COLO668 (cell line): ENCODE results near the gene AKR1C1.
"Not testable (repeated sequence)": the region's sequence is repeated elsewhere in the genome, so short reads cannot be mapped to it uniquely, and the experiment has no call there.

Source experiments
- DNase-seq: peaks from one replicate; lab custom pipeline; 2025; ENCODE audit not compliant: unreplicated experiment; lab: John Stamatoyannopoulos, UW

Gene AKR1C1

DNA sequence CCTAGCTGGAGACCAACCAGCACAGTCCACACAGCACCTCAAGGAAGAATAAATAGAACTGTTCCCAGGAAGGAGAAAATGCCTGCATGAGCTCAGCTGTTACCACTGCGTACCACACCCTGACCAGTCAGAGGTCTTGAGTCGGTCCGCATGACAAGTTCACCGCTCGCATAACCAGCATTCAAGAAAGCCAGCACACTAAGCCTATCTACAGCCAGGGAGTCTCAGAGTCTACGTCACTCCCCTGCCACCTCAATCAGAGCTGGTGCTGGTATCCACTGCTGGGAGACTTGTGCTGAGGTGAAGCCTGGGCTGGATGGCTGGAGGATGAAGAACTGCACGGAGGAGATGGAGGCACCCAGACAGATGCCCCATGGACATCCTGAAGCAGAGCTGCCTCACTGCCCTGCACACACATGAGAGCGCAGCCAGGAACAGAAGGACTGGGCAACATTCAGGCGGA lies 19.6 kb downstream of the AKR1C1 start:
- no peak for DNase-seq

DNA sequence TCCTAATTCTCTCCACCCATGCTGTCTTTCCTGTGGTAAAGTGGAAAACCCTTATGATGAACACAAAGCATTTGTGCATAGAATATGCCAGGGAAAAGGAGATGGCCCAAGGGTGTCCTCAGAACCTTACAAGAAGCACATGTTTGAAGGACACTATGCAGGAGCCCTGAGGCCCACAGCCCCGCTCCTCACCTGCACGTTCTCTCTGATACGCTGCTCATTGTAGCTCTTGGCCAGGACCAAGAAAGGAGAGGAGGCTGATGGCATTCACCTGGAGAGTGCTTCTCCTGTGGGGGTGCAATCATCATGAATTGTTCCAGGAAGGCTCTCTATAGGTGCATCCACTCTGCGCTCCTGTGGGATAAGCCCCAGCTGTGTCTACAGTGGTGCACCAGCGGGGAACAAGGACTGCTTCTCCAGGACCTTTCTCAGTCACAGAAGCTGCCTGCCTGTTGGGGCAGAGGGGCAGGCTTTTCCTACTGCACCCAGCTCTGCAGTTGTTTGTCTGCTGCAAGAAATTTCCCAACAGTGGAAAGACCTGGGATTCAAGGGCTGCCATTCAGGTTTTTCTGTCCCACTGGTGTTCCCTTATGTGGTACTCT lies 20.5 kb downstream of the AKR1C1 start:
- DNase-seq = no peak

DNA sequence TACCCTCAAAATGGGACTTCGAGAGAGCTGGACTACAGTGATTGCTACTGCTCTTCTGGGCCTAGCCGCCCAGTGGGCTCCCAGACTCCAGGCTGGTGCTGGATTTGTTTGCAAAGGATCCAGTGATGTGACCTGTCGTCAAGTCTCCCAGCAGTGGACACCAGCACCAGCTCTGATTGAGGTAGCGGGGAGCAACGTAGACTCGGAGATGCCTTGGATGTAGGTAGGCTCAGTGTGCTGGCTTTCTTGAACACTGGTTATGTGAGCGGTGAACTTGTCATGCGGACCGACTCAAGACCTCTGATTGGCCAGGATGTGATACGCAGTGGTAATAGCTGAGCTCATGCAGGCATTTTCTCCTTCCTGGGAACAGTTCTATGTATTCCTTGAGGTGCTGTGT lies 21.0 kb downstream of the AKR1C1 start:
- no peak for DNase-seq

DNA sequence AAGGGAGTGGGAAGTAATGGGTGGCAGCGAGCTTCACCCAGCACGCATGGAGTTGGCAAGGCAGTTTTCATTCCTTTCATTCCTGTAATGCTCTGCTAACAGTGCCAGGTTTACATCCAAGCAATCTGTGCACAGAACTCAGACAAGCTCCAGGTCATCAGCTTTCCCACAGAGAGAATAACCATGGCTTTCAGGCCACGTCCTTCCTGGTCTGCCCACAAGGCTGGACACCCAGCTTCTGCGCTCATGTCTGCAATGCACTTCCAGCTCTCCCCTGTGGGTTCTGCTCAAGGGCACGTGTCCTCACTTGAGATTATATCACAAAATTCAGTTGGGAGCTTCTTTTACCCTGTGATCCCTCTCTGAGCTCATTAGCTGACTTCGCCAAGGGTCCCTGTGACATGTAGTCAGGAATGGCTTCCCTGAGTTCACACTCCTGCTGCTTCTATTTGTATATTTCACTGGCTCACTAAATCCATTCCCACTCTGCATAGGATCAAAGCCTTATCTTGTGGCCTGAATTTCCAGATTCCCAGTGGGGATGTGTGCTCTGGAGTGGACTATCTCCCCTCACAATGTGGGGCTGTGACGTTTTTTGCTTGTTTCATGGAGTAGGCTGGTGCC lies 21.9 kb downstream of the AKR1C1 start:
- DNase-seq = no peak

DNA sequence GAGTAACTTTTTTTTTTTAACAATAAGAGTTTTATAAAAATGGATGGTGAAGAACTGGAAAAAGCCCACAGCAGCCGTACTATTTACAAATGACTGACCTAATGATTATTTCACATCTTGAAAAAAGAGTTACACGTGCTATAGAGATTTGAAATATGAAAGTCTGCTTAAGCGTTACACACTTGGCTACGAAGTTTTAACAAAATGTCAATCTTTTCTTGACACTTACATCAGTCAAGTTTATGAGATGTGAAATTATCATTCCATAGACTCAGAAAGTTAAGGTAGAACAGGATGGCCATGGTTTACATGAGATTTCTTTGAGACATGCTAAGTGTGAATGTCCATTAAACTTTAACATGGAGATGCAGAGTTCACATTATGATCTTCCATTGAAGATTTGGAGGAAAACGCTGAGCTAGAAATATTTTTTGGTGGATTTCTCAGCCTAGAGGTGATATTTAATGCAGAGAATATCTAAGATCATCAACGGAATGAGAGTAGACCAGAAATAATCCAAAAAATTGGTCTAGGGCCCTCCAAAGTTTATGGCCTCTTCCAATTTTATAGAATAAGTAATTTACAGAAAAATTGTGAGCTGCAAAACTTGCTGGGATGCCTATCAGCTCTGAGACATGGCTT lies 24.9 kb downstream of the AKR1C1 start:
- not testable (repeated sequence) for DNase-seq

DNA sequence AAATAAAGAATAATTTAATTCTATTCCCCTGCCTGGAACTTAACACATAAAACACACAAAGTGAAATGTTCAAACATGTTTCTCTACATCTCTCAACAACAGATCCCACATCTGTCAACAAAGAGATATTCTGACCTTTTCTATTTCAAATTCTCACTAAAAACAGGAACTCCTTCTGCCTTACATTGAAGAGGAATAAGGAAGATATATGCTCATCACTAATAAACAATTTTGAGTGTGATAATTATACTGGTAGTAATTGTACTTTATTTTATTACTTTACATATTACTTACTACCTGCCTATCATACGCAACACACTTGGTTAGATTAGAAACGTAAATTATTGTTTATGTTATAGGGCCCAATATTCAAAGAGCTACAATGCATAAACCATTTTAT lies 27.0 kb downstream of the AKR1C1 start:
- no peak for DNase-seq

DNA sequence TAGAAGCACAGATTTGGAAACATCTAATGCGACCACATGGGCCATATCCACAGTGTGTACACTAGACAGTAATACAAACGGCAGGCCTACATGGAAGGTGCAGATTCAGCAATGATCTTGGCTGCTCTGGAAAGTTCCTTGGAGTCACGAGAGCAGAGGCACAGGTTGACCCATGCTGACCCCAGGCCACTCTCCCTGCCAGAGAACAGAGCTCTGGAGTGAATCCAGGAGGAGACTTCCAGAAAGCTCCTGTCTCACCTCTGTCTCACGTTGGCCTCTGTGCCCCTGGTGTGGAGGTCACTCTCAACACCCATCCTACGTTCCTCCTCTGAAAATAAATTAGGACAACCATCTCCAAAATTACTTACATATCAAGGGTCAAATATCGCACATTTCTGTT lies 28.2 kb downstream of the AKR1C1 start:
- DNase-seq = not testable (repeated sequence)

DNA sequence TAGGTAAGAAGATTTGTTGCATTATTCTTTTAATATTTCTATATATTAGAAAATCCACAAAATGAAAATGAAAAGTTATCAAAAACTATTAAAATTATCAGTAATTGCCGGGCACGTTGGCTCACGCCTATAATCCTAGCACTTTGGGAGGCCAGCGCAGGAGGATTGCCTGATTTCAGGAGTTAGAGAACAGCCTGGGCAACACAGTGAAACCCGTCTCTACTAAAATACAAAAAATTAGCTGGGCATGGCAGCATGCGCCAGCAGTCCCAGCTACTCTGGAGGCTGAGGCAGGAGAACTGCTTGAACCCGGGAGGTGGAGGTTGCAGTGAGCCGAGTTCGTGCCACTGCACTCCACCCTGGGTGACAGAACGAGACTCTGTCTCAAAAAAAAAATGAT lies 29.3 kb downstream of the AKR1C1 start:
- DNase-seq = not testable (repeated sequence)

DNA sequence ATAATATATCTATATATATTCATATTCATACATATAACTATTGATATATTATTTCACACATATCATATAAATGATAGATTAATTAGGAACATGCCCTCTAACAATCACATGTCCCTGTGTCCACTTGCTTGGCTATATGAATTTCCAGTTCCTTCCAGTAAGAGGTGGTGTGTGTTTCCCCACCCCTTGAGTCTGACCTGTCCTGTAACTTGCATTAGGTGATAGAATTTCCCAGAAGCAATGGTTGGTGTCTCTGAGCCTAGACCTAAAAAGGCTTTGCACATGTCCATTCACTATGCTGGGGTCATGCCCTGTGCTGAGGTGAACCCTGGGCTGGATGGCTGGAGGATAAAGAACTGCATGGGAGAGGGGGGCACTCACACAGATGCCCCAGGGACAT lies 31.0 kb downstream of the AKR1C1 start:
- DNase-seq = not testable (repeated sequence)

DNA sequence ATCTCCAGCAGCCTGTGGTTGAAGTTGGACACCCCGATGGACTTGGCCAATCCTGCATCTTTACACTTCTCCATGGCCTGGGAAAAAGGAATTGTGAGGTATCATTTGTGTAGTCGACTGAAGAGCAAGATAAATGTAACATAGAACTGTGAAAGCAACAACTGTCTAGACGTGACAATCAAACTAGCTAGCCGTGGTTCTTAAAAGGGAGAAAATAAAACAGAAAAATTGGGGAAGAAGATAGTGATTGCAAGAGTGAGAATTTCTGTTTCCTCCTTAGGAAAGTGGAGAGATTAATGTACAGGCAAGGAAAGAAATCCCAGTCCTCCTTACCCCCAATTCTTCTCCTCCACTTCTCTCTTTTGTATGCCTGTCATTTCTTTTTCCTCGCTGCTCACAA lies 35.5 kb downstream of the AKR1C1 start:
- DNase-seq = no peak

DNA sequence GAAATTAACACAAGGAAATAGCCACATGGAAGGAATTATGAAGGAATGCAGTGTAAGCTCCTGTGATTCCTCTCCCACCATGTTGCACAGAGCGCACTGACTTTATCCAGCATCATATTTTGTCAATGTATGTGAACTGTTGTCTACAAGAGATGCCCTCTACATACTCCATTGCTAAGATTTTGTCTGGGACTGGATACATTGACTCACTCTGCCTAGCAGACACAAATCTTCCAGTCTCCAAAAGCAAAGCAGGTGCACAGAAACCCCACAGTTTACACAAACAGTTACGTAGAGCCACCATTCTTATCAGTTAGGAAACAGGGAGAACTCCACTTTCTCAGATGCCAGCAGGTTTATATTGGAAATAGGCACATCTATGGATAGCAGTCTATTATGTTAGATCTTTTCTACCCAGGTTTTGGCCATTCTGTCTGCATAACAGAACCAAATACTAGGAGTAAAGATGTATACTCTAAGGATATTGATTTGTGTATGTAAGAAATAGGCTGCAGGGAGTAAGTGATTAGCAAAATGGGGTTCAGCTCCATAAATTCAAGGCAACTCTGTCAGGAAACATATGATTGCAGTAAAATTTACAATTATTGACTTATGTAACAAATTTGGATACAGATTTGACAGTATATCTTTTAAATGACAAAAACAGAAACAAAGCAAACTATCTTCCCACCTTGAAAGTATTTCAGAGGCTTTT lies 39.0 kb downstream of the AKR1C1 start:
- no peak for DNase-seq

DNA sequence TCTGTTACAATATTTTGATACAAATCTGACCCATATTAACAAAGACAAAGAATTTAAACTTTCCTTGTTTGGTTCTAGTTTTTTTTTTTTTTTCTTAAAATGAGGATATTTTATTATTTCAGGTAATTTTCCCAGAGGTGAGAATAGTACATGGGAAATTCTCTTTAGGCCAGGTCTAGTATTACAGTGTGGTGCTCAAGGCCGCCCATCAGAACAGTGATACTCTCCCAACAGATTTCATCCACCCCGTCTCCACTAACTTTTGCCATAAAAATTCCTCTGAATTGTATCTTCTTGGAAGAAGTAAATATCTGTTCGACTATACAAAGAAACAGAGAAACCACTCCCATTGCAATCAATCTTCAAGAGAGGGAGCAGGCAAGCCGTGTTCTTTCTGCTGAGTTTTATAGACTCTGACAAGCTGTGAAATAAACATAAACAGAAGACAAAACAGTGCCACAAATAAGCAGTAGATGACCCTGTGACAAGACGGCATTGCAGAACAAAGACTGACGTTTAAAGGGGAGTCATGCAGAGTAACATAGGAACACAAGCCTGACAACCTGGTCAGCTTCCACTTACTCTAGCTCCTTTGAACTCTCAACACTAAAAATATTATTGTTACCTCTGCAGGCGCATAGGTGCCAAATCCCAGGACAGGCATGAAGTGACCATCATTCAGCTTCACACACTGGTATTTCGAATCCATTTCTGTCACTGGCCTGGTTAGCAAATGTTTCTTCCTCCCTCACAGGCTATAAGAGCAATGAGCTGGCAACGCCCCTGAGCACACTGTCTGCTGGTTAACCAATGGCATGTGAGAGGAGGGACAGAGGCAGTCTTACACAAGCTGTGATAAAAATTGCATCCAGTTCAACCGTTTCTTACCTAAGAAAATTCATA lies 40.2 kb downstream of the AKR1C1 start, which contains the start of gene AKR1C2:
AKR1C2 (minus strand) TSS at position 731 of the 903 bp plus-strand sequence; CDS start at position 709, 22 bp downstream.
- DNase-seq = not testable (repeated sequence)

DNA sequence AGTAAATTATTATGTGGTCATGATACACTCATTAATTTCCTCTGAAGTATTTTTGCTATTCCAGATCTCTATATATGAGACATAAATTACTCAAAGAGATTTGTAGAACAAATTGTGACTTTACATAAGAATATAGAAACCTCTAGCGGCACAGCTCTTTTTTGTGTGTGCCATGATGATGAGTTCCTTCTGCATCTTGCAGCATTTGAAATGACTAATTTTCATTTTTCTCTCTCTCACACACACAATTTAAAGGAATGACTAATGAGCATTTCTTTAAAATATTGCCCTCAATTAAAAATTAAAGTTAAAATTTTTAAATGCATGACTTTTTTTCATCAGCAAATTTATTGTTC lies 40.8 kb downstream of the AKR1C1 start:
- DNase-seq = not testable (repeated sequence)

DNA sequence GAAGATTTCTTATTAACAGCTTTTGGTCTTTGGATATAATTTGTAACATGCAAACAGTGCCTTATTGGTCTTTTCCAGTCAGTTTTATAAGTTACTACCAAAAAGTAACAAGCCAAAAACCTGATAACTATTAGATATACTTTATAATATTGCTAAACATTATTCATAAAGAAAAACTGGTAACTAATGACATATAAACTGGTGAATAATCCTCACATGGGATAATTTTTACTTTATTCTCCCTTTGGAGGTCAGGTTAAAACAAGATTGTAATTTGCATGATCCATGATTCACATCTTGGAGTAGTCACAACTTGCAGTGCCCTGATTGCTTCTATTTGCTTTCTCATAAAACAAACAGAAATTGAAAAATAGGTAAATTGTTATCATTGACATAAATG lies 41.3 kb downstream of the AKR1C1 start:
- not testable (repeated sequence) for DNase-seq

DNA sequence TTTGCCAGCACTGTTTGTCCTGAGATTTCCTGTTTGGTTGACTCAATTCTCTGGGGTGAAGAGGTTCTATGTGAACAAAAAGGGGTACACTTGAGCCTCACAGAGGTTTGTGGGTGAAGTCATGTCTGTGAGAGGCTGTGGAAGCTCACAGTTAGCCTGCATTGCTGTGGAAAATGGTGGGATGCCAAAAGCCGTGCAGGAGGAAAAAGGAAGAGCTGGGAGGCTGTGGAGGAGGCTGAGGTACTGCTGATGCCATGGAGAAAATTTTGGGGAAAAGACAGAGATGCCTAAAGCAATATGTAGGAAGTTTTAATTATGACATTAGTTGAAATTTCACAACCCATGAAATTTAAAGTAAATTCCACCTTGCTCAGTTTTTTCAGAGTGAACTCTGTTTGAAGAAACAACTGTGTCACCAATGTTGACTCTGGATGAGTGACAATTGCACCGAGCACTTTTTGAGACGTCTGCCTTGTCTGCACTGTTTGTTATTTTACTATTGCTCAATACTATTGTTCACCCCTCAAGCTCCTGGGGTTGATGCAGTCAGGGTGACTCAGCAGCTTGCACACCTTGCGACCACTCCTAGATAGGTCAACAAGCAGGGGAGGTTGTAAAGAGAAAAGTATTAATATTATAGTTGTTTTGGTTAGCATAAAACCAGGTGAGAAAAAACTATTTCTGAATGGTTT lies 45.8 kb downstream of the AKR1C1 start:
- DNase-seq = peak; percentile 21

DNA sequence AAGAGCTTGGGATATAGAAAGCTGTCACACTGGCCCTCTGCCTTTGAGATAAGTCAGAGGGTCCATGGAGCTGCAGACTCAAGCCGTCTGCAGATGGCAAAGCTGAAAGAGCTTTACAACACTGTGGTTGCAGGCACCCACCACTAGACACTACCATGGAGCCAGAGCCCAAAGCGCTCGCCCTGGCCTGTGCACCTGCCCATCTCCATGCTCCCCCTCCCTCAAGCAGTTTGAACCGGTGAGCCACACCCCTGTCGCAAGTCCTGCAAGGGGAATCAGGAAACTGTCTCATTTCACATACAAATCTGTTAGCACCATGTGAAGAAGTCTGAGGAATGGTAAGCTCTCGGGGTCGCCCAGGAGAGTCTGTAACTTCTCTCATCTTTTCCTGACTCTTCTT lies 46.8 kb downstream of the AKR1C1 start:
- not testable (repeated sequence) for DNase-seq

DNA sequence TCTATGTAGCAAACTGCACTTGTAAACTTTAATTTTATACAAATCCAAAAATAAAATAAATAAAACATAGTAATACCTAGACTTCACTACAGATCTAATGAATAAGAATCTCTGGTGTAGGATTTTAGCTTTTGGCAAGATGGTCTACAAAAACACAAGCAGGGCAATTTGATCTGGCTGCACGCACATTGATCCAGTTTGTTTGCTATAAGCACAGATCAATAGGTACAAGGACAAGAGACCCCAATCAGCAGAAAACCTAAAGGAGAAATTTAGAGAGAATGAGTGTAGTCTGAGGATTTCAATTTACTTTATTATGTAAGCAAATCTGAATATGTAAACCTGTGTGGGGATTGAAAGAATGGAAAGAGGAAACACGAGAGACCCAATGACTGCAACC lies 48.2 kb downstream of the AKR1C1 start:
- DNase-seq = not testable (repeated sequence)

DNA sequence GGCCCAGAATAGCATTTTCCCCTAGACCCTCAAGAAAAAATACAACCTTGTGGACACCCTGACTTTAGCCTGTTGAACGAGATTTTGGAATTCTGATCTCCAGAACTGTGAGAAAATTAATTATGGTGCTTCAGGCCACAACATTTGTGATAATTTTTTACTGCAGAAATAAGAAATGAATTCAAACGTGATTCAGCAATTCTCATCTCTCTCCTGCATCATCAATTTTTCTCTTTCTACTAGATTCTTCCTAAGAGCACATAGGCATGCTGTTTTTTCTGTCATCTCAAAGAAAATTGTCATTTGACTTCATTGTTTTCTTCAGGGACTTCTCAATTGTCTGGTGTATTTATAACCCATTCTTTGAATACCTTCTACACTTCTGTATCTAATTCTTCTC lies 49.4 kb downstream of the AKR1C1 start:
- DNase-seq = no peak

DNA sequence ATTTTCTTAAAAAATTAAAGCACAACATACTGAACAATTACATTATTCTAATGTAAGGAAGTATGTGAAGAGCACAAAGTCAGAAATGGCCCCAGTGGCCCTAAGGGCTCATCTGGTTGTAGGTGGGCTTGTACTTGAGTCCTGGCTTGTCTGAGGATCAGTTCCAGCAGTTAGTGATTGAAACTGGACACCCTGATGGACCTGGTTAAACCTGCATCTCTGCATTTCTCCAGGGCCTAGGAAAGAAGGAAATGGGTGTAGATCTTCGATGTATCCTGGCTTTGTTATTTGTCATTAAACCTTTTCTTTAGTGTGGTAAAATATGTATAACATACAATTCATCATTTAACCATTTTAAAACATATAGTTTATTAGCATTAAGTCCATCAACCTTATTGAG lies 50.2 kb downstream of the AKR1C1 start:
- no peak for DNase-seq
